GM12878 (cell line): Measurements from ENCODE around the gene MORN4. TPM values are rescaled to one million over a fixed set of nuclear protein-coding genes. Genes with fewer than 3 reads are reported as not detected.

Source experiments
- BHLHE40 ChIP-seq, 2 experiments: fragments of 450-650 bp in 1 of 2; IDR thresholded peaks; 2 replicates each; pipeline ENCODE4 v1.6.1; 2011 to 2017; ENCODE audit warnings: low read depth in 2 of 2, borderline replicate concordance in 1 of 2, improper control_type of control experiment in 1 of 2, low read length in 1 of 2, mild to moderate bottlenecking in 1 of 2
- BMI1 ChIP-seq: fragments of 450-650 bp; IDR thresholded peaks from 2 replicates; pipeline ENCODE4 v1.6.1; 2016; ENCODE audit warnings: mild to moderate bottlenecking, moderate library complexity, borderline replicate concordance
- CHD2 ChIP-seq: IDR thresholded peaks from 2 replicates; pipeline ENCODE4 v1.6.1; 2011; ENCODE audit warnings: low read depth, low read length, improper control_type of control experiment, borderline replicate concordance
- CREM ChIP-seq: IDR thresholded peaks from 2 replicates; pipeline ENCODE4 v1.6.1; 2014; ENCODE audit warnings: antibody characterized with exemption, low read depth
- HDGF ChIP-seq: fragments of 450-650 bp; IDR thresholded peaks from 2 replicates; pipeline ENCODE4 v1.6.1; 2016; ENCODE audit warnings: antibody characterized with exemption
- IKZF1 ChIP-seq: fragments of 450-650 bp; conservative IDR thresholded peaks from 2 replicates; pipeline ENCODE4 v1.6.1; 2017; ENCODE audit warnings: antibody characterized with exemption, mild to moderate bottlenecking
- IRF3 ChIP-seq: fragments of 450-650 bp; IDR thresholded peaks from 2 replicates; pipeline ENCODE4 v1.6.1; 2014; ENCODE audit warnings: mild to moderate bottlenecking
- IRF5 ChIP-seq: fragments of 450-650 bp; IDR thresholded peaks from 2 replicates; pipeline ENCODE4 v1.6.1; 2017; ENCODE audit warnings: borderline replicate concordance
- KDM1A ChIP-seq: fragments of 200-600 bp; sonication (generic); IDR thresholded peaks from 2 replicates; pipeline ENCODE4 v1.6.1; 2016; ENCODE audit warnings: borderline replicate concordance
- MEF2B ChIP-seq: fragments of 450-650 bp; IDR thresholded peaks from 2 replicates; pipeline ENCODE4 v1.6.1; 2018; ENCODE audit warnings: mild to moderate bottlenecking, moderate library complexity; ENCODE audit not compliant: partially characterized antibody, poor library complexity, severe bottlenecking
- MXI1 ChIP-seq: fragments of 150-350 bp; IDR thresholded peaks from 2 replicates; pipeline ENCODE4 v1.6.1; 2011; ENCODE audit warnings: low read depth, mild to moderate bottlenecking, inconsistent platforms, low read length, improper control_type of control experiment
- NFYB ChIP-seq: IDR thresholded peaks from 2 replicates; pipeline ENCODE4 v1.6.1; 2011; ENCODE audit warnings: low read depth, mild to moderate bottlenecking, low read length, improper control_type of control experiment, moderate library complexity; ENCODE audit not compliant: insufficient read depth
- RAD51 ChIP-seq: fragments of 450-650 bp; IDR thresholded peaks from 2 replicates; pipeline ENCODE4 v1.6.1; 2016; ENCODE audit warnings: moderate library complexity, mild to moderate bottlenecking, inconsistent platforms
- SP1 ChIP-seq: IDR thresholded peaks from one replicate; pipeline ENCODE4 v1.6.1; 2011; ENCODE audit warnings: low read depth, low read length
- TCF7 ChIP-seq: IDR thresholded peaks from 2 replicates; pipeline ENCODE4 v1.6.1; 2014; ENCODE audit warnings: antibody characterized with exemption, borderline replicate concordance
- YY1 ChIP-seq: IDR thresholded peaks from 2 replicates; pipeline ENCODE4 v1.6.1; 2011; ENCODE audit warnings: low read depth, mild to moderate bottlenecking, low read length
- ZBTB11 ChIP-seq: fragments of 450-650 bp; formaldehyde crosslinking; IDR thresholded peaks from 2 replicates; pipeline ENCODE4 v1.5.0; 2022; ENCODE audit warnings: mild to moderate bottlenecking, missing genetic modification characterization
- ZBTB40 ChIP-seq: fragments of 450-650 bp; IDR thresholded peaks from 2 replicates; pipeline ENCODE4 v1.6.1; 2016; ENCODE audit warnings: mild to moderate bottlenecking, moderate library complexity, borderline replicate concordance
- ZNF274 ChIP-seq: IDR thresholded peaks from one replicate; pipeline ENCODE4 v1.8.0; 2011; ENCODE audit not compliant: insufficient read length, insufficient read depth
- polyA plus RNA-seq, 11 experiments: library from polyadenylated mRNA; depleted of rRNA in 4 of 11; unstranded in 6 of 11; stranded (reverse) in 5 of 11; fragments of >200 nt; fragmentation: Nextera tagmentation in 4 of 11; fragmentation: Illumina TruSeq in 1 of 11; extraction: Ambion mirVana in 4 of 11; extraction: Trizol in 1 of 11; gene quantifications; 1 replicate in 1 of 11; 2 replicates in 10 of 11; pipeline versions ENCODE4 v1.2.1 to v1.2.3, GENCODE V29; 2011 to 2016; ENCODE audit warnings: inconsistent platforms in 2 of 11, missing spikeins in 2 of 11, low read depth in 1 of 11
- total RNA-seq, 4 experiments: library from RNA; depleted of rRNA in 3 of 4; stranded (reverse); fragments of >200 nt in 3 of 4; fragmentation: Illumina TruSeq in 1 of 4; extraction: Trizol in 1 of 4; gene quantifications; 2 replicates each; pipeline versions ENCODE4 v1.2.1 to v1.2.3, GENCODE V29; 2013 to 2021

MORN4 gene
- total and polyA plus RNA-seq, 10 of the 15 experiments (the other 5 are each of a cell fraction or from before 2014, with no cell fraction given), result 1.3 to 5.5 (median 2.6) TPM

- TF ChIP-seq ZBTB11 (no peak), TCF7 (no peak), IRF5 (no peak), CHD2 (peak; percentile 84), CREM (0 out of 2 replicates have a peak, but pooled peaks have one; percentile 55), YY1 (peak; percentile 99), IRF3 (peak; percentile 79; the same call in 1 of the 2 replicates), SP1 (peak; percentile 97), RAD51 (peak; percentile 69; the same call in 1 of the 2 replicates), MXI1 (peak; percentile 43; the same call in 1 of the 2 replicates), NFYB (peak; percentile 74; the same call in 1 of the 2 replicates), BMI1 (peak; percentile 99), MEF2B (peak; percentile 47), KDM1A (no peak), ZNF274 (no peak), HDGF (0 out of 2 replicates have a peak, but pooled peaks have one; percentile 41), ZBTB40 (peak; percentile 80), IKZF1 (peak; percentile 49), BHLHE40 (IDR thresholded peaks at IDR 0.05; ENCODE audit: borderline replicate concordance in 1 of 2, low read depth in 2 of 2, low read length in 1 of 2) (peak in 1 of 2 experiments; percentile 44; a peak in 2 of 4 replicates)
Measured at GRCh38 chr10:97632949-97633884, at the start of gene MORN4 (continued).
